SK-N-SH (cell line): Measurements from ENCODE around the gene RPH3AL. TPM values are rescaled to one million over a fixed set of nuclear protein-coding genes. Genes with fewer than 3 reads are reported as not detected.
"Not testable (repeated sequence)": the region's sequence is repeated elsewhere in the genome, so short reads cannot be mapped to it uniquely, and the experiment has no call there.

ENCODE experiments used
- CTCF ChIA-PET: fragments of 300-600, 350-600 bp; formaldehyde crosslinking; extraction: SDS; loops from one replicate; lab custom pipeline; 2021; lab: Yijun Ruan, JAX
- POLR2A ChIA-PET: fragments of 350-600 bp; sonication (Branson Sonifier 250); formaldehyde crosslinking; extraction: SDS; loops from one replicate; lab custom pipeline; 2020; ENCODE audit warnings: antibody characterized with exemption, inconsistent platforms; lab: Yijun Ruan, JAX
- DNase-seq: peaks from one replicate; pipeline ENCODE4 v3.0.0; 2012
- H2AFZ ChIP-seq: fragments of 200-600 bp; sonication (generic); 2 replicates; pipeline ENCODE4 v1.8.1; 2016; ENCODE audit warnings: antibody characterized with exemption, mild to moderate bottlenecking, low read depth
- H3F3A ChIP-seq: fragments of 200-600 bp; sonication (generic); replicated peaks from 2 replicates; pipeline ENCODE3; 2016; ENCODE audit warnings: antibody characterized with exemption, mild to moderate bottlenecking; ENCODE audit not compliant: insufficient read depth
- H3K27ac ChIP-seq, 2 experiments: fragments of 200-500 bp in 1 of 2; fragments of 200-600 bp in 1 of 2; sonication (Bioruptor generic) in 1 of 2; sonication (generic), shearing (Covaris generic) in 1 of 2; 2 replicates each; pipeline versions ENCODE4 v1.5.1 to v1.6.1; 2014 to 2016; ENCODE audit warnings: low read depth in 2 of 2, inconsistent platforms in 1 of 2, low read length in 1 of 2, mild to moderate bottlenecking in 1 of 2, mixed read lengths in 1 of 2
- H3K27me3 ChIP-seq: fragments of 200-600 bp; sonication (generic), shearing (Covaris generic); 2 replicates; pipeline ENCODE4 v1.6.1; 2016; ENCODE audit warnings: mixed run types; ENCODE audit not compliant: insufficient read depth
- H3K36me3 ChIP-seq, 2 experiments: fragments of 200-500 bp in 1 of 2; fragments of 200-600 bp in 1 of 2; sonication (Bioruptor generic) in 1 of 2; sonication (generic) in 1 of 2; replicated peaks in 1 of 2; 2 replicates each; pipeline versions ENCODE3 to v1.5.1; 2014 to 2016; ENCODE audit warnings: low read length in 1 of 2, mild to moderate bottlenecking in 1 of 2; ENCODE audit not compliant: insufficient read depth in 2 of 2, control insufficient read depth in 1 of 2
- H3K4me1 ChIP-seq, 2 experiments: fragments of 200-500 bp in 1 of 2; fragments of 200-600 bp in 1 of 2; sonication (Bioruptor generic) in 1 of 2; sonication (generic), shearing (Covaris generic) in 1 of 2; 2 replicates each; pipeline versions ENCODE4 v1.5.1 to v1.6.1; 2014 to 2016; ENCODE audit warnings: low read depth in 1 of 2, low read length in 1 of 2, mixed run types in 1 of 2; ENCODE audit not compliant: insufficient read depth in 2 of 2, control insufficient read depth in 1 of 2
- H3K4me2 ChIP-seq: fragments of 200-600 bp; sonication (generic), shearing (Covaris generic); 2 replicates; pipeline ENCODE4 v1.6.1; 2017; ENCODE audit warnings: mixed run types
- H3K4me3 ChIP-seq, 2 experiments: fragments of 200-500 bp in 1 of 2; fragments of 200-600 bp in 1 of 2; sonication (Bioruptor generic) in 1 of 2; sonication (generic), shearing (Covaris generic) in 1 of 2; 2 replicates each; pipeline versions ENCODE4 v1.5.1 to v1.8.1; 2014 to 2016; ENCODE audit warnings: low read depth in 2 of 2, inconsistent platforms in 1 of 2, low read length in 1 of 2, mild to moderate bottlenecking in 1 of 2, mixed read lengths in 1 of 2, moderate library complexity in 1 of 2
- H3K79me2 ChIP-seq: fragments of 200-600 bp; sonication (generic); 2 replicates; pipeline ENCODE4 v1.8.1; 2017; ENCODE audit warnings: mild to moderate bottlenecking; ENCODE audit not compliant: insufficient read depth
- H3K9ac ChIP-seq: fragments of 200-600 bp; sonication (generic); 2 replicates; pipeline ENCODE4 v1.6.1; 2017; ENCODE audit warnings: mixed run types
- H3K9me2 ChIP-seq: fragments of 200-600 bp; sonication (generic); 2 replicates; pipeline ENCODE4 v1.6.1; 2017; ENCODE audit warnings: mixed run types
- H3K9me3 ChIP-seq: fragments of 200-600 bp; sonication (generic); 2 replicates; pipeline ENCODE4 v1.6.1; 2017; ENCODE audit warnings: mixed run types, mild to moderate bottlenecking, moderate library complexity
- H4K20me1 ChIP-seq: fragments of 200-600 bp; sonication (generic); 2 replicates; pipeline ENCODE4 v1.6.1; 2017; ENCODE audit warnings: mild to moderate bottlenecking, mixed run types; ENCODE audit not compliant: insufficient read depth
- CHD2 ChIP-seq: fragments of 150-350 bp; IDR thresholded peaks from 2 replicates; pipeline ENCODE4 v1.6.1; 2018; ENCODE audit warnings: low read length; ENCODE audit not compliant: partially characterized antibody
- CTCF ChIP-seq: fragments of 200-600 bp; sonication (generic); IDR thresholded peaks from 2 replicates; pipeline ENCODE4 v1.6.1; 2017; ENCODE audit warnings: antibody characterized with exemption, mild to moderate bottlenecking, moderate library complexity
- GATA2 ChIP-seq: sonication (generic); formaldehyde crosslinking; IDR thresholded peaks from 2 replicates; pipeline ENCODE4 v1.5.0; 2020; ENCODE audit warnings: mild to moderate bottlenecking, missing genetic modification reagents
- MEF2A ChIP-seq: IDR thresholded peaks from 2 replicates; pipeline ENCODE4 v1.4.0; 2012; ENCODE audit warnings: low read depth, borderline replicate concordance
- MXI1 ChIP-seq: IDR thresholded peaks from 2 replicates; pipeline ENCODE4 v1.6.1; 2012; ENCODE audit warnings: mild to moderate bottlenecking, low read depth, low read length, improper control_type of control experiment
- NRF1 ChIP-seq: IDR thresholded peaks from 2 replicates; pipeline ENCODE4 v1.6.1; 2012; ENCODE audit warnings: low read depth, mild to moderate bottlenecking, low read length
- RAD21 ChIP-seq: IDR thresholded peaks from 2 replicates; pipeline ENCODE4 v1.6.1; 2012; ENCODE audit warnings: mild to moderate bottlenecking, low read length
- SMC3 ChIP-seq: IDR thresholded peaks from 2 replicates; pipeline ENCODE4 v1.6.1; 2012; ENCODE audit warnings: low read depth, low read length, improper control_type of control experiment
- YY1 ChIP-seq: IDR thresholded peaks from 2 replicates; pipeline ENCODE4 v1.4.0; 2012; ENCODE audit warnings: low read depth, mild to moderate bottlenecking
- WGBS: methylation state at CpG from one replicate; pipeline ENCODE4 v1.1.6; 2017; ENCODE audit warnings: low lambda C conversion rate; 5-methylcytosine and 5-hydroxymethylcytosine counted together
- polyA plus RNA-seq, 3 experiments: library from polyadenylated mRNA; depleted of rRNA; stranded (reverse); fragments of >200 nt; gene quantifications; 2 replicates each; pipeline ENCODE4 v1.2.3, GENCODE V29; 2012
- TF ChIP-seq, protein P1 (sequence below): IDR thresholded peaks from 2 replicates; pipeline ENCODE4 v1.4.0; 2012; ENCODE audit warnings: low read depth, borderline replicate concordance

RPH3AL gene
- polyA plus RNA-seq, 1 of the 3 experiments (the other 2 are of a cell fraction): 2.9 TPM

DNA sequence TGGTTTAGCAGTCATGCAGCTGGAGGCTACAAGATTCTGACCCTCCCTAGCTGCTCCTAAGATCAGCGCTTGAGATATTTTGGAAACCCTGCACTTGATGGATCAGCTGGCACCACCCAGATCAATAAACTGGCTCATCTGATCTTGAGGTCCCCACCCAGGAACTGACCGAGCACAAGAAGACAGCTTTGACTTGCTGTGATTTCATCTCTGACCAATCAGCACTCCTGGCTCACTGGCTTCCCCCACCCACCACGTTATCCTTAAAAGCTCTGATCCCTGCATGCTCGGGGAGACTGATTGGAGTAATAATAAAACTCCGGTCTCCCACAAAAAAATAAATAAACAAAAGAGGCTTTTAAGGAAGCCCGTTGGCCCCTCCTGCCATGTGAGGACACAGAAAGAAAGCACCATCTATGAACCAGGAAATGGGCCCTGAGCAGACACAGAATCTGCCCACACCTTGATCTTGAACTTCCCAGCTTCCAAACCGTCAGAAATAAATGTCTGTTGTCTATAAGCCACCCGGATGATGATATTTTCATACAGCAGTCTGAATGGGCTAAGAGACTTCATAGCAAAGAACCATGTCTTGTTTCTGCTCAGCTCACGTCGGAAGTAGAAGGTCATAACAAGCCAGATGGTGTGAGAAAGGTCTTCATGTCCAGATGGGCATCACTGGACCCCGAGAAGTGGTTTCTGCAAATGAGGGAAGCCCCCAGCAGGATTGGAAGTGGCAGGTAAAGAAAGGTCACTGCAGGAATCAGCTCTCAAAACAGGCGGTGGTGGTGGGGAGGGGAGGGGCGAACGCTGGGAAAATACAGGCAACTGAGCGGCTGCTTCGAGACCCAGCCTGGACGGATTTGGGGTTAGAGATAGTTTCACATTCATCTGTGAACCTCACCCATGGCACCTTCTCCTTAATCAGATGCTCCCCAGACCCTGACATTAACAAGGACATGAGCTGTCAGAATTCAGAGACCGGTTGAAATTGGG, 19.8 kb upstream of the RPH3AL start (continued):
- TF ChIP-seq, protein P1, sequence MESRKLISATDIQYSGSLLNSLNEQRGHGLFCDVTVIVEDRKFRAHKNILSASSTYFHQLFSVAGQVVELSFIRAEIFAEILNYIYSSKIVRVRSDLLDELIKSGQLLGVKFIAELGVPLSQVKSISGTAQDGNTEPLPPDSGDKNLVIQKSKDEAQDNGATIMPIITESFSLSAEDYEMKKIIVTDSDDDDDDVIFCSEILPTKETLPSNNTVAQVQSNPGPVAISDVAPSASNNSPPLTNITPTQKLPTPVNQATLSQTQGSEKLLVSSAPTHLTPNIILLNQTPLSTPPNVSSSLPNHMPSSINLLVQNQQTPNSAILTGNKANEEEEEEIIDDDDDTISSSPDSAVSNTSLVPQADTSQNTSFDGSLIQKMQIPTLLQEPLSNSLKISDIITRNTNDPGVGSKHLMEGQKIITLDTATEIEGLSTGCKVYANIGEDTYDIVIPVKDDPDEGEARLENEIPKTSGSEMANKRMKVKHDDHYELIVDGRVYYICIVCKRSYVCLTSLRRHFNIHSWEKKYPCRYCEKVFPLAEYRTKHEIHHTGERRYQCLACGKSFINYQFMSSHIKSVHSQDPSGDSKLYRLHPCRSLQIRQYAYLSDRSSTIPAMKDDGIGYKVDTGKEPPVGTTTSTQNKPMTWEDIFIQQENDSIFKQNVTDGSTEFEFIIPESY: no peak
- TF ChIP-seq CTCF: no peak
- TF ChIP-seq RAD21: no peak
- TF ChIP-seq YY1: no peak
- TF ChIP-seq MEF2A: no peak
- TF ChIP-seq SMC3: no peak
- no peak for TF ChIP-seq MXI1

- Histone ChIP-seq H4K20me1 (no peaks in the 10 kb centered on the region), H3F3A (no peaks in the 10 kb centered on the region), H3K79me2 (no peaks in the 10 kb centered on the region), H3K27ac (no peak overlapping the region), H3K4me1 (no peaks in the 10 kb centered on the region), H2AFZ (no peak overlapping the region), H3K36me3 (no peaks in the 10 kb centered on the region), H3K9me3 (no peaks in the 10 kb centered on the region), H3K9me2 (no peaks in the 10 kb centered on the region), H3K9ac (no peak overlapping the region), H3K4me3 (no peak overlapping the region), H3K4me2 (no peak overlapping the region), H3K27me3 (no peaks in the 10 kb centered on the region)
- WGBS: 81% methylated on average over 13 of the region's 13 CpGs
- no peak for DNase-seq
- ChIA-PET CTCF (no interaction called here), POLR2A (no interaction called here)
- no peak for TF ChIP-seq GATA2 (CRISPR knock-in tag)
- TF ChIP-seq NRF1: no peak
- no peak for TF ChIP-seq CHD2
Observed at GRCh38 chr17:371583-371982, 19.0 kb upstream of the RPH3AL start.

- H3K27me3 ChIP-seq, H3K27ac ChIP-seq, H3K4me3 ChIP-seq, CTCF ChIA-PET, H3K79me2 ChIP-seq, H3K36me3 ChIP-seq, DNase-seq, H3K4me1 ChIP-seq, H3F3A ChIP-seq, H3K9me2 ChIP-seq, POLR2A ChIA-PET, H2AFZ ChIP-seq, H3K9ac ChIP-seq, H3K9me3 ChIP-seq, H3K4me2 ChIP-seq, H4K20me1 ChIP-seq: not testable (repeated sequence)
- 87% methylated on average over 11 of the region's 17 CpGs for WGBS
Observed at GRCh38 chr17:367656-368055, 15.0 kb upstream of the RPH3AL start.

GRCh38 chr17:366657-367615, 14.3 kb upstream of the RPH3AL start:
- H3K36me3 ChIP-seq, H3K4me2 ChIP-seq, H3K9me2 ChIP-seq, H3K27ac ChIP-seq, DNase-seq, H3K9ac ChIP-seq, CTCF ChIA-PET, H3F3A ChIP-seq, H3K9me3 ChIP-seq, H3K4me1 ChIP-seq, H3K79me2 ChIP-seq, H3K4me3 ChIP-seq, H2AFZ ChIP-seq, POLR2A ChIA-PET, H3K27me3 ChIP-seq, H4K20me1 ChIP-seq: not testable (repeated sequence)
- 67% methylated on average over 25 of the region's 33 CpGs for WGBS
